LoVo (cell line): ENCODE data around the gene ZCCHC8.
A peak's percentile ranks its signal among the peaks of the same experiment; 100 is the strongest.
"Not testable (repeated sequence)": the region's sequence is repeated elsewhere in the genome, so short reads cannot be mapped to it uniquely, and the experiment has no call there.

Source experiments
- DNase-seq: peaks from one replicate; pipeline ENCODE4 v3.0.0-alpha.2; 2016; ENCODE audit warnings: low spot score

Gene ZCCHC8

DNA sequence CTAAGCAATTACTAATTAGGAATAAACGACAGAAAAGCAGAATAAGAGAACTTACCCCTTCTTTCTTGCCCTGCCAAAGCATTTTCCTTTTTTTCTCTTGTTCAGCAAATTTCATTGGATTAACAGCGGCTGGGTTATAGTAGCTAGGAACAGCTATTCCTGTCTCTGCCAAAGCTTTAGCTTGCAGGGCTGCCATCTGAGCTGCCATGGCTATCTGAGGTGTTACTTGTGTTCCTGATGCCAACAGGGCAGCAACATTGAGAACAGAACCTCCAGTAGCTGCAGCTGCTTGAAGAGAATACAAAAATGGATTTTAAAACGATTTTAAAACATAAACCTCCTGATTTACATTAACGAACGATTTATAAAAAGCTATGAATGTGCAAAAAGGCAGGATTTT lies 7.4 kb upstream of the ZCCHC8 start:
- no peak for DNase-seq

DNA sequence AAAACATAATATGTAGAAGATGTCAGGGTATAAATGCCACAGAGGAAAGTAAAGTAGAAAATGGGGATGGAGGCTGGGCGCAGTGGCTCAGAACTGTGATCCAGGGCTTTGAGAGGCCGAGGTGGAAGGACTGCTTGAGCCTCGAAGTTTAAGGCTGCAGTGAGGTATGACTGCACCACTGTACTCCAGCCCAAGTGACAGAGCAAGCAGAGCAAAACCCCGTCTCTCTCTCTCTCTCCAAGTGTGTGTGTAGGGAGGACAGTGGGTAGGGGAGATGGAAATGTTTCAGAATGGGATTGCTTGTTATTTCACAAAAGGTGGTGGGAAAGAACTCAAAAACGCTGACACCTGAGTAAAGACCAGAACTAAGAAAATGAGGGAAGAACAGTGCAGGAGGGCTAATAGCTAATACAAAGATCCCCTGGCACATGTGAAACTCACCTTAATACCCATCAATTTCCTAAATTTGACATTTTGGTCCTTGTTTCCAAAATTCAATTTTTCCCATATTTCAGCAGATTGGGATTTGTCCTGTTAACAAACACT lies 5.7 kb upstream of the ZCCHC8 start:
- no peak for DNase-seq

DNA sequence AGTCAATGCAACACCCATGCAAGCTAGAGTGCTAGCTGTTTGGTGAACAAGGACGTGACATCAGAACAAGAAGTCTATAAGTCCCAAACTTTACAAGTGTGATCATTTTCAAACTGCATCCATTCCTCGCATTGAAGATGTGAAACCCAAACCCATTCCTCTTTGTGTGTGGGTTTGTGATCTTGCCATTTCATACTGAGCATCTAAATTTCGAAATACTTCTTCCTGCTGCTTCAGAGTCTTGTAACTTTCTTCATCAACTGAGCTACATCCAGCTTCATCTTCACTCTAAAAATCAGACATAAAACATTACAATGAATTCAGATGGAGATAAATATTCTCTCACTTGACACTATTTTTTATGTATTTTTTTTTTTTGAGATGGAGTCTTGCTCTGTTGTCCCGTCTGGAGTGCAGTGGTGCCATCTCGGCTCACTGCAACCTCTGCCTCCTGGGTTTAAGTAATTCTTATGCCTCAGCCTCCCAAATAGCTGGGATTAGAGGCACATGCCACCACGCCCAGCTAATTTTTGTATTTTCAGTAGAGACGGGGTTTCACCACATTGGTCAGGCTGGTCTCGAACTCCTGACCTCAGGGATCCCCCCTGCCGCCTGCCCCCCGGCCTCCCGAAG lies 4.8 kb upstream of the ZCCHC8 start:
- no peak for DNase-seq

DNA sequence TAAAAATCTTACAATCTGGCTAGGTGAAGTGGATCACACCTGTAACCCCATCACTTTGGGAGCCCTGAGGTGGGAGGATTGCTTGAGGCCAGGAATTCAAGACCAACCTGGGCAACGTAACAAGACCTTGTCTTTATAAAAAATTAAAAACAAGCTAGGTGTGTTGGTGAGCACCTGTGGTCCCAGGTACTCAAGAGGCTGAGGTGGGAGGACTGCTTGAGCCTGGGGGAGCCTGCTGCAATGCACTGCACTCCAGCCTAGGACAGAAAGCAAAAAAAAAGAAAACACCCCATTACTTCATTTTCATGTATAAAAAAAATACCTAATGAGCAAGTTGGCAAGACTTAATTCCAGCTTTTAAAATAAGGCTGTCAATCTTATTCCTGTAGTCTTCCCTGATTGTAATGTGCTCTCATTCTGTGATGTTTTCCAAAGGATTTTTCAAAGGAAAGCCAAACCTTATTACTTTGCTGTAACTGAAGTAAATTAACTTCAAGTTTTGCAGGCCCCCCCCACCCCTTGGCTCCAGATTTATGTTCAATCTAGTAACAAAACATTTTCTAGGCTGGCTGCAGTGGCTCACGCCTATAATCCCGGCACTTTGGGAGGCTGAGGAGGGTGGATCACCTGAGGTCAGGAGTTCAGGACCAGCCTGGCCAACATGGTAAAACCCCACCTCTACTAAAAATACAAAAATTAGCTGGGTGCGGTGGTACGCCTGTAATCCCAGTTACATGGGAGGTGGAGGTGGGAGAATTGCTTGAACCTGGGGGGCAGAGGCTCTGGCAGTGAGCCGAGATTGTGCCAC lies 3.3 kb upstream of the ZCCHC8 start:
- no peak for DNase-seq

DNA sequence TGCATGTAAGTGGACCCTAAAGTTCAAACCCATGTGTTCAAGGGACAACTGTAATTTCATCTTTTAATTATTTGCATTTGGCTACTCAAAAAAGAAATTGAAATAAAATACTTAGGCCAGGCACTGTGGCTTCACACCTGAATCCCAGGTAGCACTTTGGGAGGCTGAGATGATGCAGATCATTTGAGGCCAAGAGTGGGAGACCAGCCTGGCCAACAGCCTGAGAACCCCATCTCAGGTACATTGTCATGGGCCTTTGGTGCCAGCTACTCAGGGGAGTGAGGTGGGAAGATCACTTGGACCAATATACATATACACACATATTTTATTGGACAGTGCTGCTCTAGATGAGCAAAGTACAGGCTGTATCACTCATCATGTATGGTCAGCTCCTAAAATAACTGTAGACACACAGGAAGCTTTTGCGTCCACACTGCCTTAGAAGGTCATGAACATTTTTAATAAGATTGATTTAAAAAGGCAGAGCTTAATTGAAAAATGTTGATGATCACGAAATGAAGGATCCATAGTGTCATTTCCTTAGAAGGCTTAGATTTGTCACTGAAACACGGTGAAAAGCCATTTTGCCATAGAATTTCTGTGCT lies 2.5 kb upstream of the ZCCHC8 start:
- no peak for DNase-seq

DNA sequence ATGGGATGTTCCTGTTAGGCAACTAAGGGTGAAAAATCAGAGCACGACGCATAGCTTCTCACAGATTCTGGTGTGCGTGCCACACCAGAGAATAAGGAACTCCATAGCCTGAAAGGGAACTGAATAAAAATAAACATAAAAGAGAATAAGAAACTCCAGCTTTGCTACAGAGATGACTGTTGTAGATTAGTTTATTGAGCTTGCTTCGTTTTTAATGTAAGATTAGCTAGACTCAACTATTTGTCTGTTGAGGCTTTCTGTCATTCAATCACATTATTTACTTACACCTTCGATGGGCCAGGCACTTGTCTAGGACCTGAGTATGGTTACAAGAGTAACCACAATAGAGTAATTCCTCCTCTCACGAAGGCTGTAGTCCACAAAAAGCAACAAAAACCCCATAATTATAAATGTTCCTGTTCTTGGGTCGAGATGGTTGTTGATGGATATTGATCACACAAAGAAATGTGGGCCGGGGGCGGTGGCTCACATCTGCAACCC lies 807 bp upstream of the ZCCHC8 start:
- no peak for DNase-seq

DNA sequence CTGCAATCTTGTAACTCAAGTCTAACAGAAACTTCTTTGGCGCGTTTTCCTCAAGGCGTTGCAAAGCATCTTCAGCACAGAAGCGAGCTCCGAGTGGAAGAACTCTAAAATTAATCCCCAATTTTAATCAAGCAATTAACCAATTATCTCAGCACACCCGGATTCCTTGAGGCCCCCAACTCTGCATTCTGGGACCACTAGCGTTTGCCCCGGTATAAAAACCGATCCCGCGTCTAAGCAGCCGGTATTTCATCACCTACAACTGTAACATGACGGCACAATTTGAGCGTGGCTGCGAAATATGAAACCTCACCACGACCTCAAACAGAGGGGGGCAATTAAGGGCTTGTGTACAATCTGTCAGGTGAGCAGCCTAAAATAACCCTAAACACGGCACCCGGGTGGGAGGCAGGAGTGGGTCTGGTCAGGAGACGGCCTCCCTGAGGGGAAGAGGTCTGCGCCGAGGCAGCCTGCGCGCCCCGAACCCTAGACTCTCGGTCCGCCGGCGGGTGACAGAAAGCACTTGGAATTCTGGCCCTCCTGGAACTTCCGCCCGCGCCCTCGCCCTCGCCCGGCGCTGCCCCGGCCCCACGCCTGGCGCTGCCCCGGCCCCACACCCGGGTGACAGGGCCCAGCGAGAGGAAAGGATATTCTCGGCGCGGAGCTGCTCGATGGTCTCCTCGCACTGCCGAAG lies 594 bp downstream of the ZCCHC8 start:
- DNase-seq: peak; percentile 53

DNA sequence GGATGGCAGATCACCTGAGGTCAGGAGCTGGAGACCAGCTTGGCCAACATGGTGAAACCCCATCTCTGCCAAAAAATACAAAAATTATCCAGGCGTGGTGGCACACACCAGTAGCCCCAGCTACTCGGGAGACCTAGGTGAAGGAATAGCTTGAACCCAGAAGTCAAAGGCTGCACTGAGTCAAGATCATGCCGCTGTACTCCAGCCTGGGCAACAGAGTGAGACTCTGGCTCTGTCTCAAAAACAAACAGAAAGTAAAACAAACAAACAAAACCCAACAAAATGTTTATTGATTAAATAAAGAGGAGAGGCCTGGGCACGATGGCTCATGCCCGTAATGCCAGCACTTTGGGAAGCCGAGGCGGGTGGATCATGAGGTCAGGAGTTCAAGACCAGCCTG lies 5.5 kb downstream of the ZCCHC8 start:
- no peak for DNase-seq

DNA sequence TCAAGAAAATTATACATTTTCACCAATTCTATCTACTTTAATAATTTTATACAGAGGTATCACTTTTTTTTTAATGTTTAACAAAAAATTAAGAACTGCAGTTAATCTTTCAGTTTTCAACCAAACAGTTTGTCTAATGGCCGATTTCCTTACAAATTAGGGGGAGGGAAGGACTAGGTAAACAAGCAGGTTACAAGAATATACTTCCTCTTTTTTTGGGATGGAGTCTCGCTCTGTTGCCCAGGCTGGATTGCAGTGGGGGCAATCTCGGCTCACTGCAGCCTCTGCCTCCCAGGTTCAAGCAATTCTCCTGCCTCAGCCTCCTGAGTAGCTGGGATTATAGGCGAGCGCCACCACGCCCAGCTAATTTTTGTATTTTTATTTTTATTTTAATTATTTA lies 7.5 kb downstream of the ZCCHC8 start:
- not testable (repeated sequence) for DNase-seq

DNA sequence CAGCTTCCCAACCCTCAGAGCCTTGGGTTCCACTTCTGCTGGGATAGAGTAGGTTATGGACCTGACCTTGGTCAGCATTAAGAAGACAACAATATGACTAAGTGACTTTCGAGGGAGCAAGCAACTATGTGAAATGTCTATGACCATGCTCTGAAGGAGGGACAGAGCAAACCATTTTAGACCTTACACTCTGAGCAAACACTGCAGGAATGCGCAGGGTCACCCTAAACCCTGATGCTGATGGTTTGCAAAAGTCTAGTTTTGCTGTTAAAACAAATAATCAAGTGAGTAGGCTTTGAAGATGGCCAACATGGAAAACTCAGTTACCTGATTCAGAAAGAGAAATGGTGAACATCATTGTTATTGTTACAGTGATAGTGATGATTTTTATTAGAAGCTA lies 8.7 kb downstream of the ZCCHC8 start:
- no peak for DNase-seq

DNA sequence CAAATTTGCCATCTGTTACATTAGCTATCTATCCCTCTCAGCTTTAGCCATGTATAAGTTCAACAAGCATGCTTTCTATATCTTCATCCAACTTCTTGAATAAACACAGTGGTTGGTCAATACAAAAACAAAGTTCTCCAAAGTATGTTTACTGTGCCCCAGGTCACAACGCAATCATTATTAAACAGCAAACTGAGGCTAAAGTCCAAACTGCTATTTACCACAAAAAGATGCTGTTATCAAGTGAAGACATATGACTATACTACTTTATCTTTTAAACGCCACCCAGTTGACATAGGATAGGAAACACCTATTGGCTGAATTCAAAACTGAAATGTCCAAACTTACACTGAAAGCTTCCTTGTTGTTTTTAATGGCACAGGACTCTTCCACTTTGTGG lies 11.7 kb downstream of the ZCCHC8 start:
- DNase-seq: no peak

DNA sequence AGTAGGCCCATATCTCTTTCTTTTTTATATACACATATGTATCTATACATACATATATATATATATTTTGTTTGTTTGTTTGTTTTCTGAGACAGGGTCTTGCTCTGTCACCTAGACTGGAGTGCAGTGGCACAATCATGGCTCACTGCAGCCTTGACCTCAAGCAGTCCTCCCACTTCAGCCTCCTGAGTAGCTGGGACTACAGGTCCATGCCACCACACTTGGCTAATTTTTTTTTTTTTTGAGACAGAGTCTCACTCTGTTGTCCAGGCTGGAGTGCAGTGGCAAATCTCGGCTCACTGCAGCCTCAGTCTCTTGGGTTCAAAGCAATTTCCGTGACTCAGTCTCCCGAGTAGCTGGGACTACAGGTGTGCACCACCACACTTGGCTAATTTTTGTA lies 12.9 kb downstream of the ZCCHC8 start:
- DNase-seq: not testable (repeated sequence)

DNA sequence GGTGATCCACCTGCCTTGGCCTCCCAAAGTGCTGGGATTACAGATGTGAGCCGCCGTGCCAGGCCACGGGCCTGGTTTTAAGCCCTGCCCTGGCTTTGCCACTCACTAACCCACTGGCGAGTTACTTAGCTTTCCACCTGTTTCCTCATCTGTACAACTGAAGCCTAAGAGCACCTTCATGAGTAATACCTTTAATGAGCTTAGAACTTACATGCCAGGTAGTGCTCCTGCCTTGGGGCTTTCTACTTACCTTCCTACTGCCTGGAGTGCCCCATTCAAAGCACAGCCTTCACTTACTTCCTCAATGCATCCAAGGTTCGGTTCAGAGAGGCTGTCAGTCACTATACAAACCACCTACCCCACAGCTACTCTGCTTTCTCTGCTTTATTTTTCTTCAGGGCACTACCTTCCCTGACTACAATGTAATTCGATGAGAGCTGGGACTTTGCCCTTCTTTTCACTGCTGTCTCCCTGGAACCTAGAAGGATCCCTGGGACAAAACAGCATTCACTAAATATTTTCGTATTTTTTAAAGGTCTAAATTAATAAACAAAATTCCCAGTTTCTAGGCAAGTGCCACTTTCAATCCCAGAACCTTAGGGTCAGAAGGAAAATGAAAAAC lies 13.8 kb downstream of the ZCCHC8 start:
- no peak for DNase-seq

DNA sequence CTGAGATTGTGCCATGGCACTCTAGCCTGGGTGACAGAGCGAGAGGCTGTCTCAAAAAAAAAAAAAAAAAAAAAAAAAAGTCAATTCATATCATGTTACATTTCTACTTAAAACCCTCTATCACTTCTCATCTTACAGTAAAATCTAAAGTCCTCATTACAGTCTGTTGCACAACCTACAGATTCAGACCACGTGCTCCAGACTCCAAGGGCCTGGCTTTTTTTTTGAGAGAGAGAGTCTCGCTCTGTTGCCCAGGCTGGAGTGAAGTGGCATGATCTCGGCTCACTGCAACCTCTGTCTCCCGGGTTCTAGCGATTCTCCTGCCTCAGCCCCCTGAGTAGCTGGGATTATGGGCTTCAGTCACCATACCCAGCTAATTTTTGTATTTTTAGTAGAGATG lies 14.4 kb downstream of the ZCCHC8 start:
- not testable (repeated sequence) for DNase-seq

DNA sequence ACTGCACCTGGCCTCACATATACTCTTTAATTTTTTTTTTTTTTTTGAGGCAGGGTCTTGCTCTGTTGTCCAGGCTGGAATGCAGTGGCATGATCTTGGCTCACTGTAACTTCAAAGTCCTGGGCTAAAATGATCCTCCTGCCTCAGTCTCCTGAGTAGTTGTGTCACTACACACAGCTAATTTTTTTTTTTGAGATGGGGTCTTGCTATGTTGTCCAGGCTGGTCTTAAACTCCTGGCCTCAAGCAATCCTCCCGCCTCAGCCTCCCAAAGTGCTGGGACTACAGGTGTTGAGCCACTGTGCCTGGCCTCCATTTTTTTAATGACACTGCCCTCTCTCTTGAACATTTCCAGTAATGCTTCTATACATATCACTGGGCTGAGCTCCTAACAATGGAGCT lies 16.3 kb downstream of the ZCCHC8 start:
- DNase-seq: not testable (repeated sequence)

DNA sequence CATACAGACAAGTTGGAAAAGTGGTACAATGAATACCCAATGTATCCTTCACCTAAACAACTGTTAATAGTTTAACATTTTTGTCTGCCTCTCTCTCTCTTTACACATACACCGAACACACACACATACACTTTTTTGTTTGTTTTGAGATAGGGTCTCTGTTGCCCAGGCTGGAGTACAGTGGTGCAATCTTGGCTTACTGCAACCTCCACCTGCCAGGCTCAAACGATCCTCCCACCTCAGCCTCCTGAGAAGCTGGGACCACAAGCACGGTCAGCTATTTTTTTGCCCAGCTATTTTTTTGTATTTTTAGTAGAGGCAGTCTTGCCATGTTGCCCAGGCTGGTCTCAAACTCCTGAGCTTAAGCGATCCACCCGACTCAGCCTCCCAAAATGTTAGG lies 16.8 kb downstream of the ZCCHC8 start:
- no peak for DNase-seq

DNA sequence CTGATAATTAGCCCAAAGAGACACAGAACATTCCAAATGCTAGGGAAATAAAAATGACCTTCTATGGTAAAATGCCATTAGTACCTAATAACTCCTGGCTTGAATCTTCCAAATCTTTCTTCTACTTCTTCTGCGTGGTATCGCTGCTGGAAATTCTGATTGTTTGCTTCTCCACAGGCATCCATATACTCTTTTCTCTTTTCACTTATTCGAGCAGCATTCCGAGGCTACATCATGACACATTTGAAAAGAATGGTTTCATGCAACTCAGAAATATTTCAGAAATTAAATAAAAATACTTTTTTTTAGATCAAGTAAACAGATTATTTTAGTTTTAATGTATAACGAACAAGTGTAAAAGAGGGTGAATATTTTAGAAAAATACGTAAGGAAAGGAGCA lies 18.9 kb downstream of the ZCCHC8 start:
- no peak for DNase-seq

DNA sequence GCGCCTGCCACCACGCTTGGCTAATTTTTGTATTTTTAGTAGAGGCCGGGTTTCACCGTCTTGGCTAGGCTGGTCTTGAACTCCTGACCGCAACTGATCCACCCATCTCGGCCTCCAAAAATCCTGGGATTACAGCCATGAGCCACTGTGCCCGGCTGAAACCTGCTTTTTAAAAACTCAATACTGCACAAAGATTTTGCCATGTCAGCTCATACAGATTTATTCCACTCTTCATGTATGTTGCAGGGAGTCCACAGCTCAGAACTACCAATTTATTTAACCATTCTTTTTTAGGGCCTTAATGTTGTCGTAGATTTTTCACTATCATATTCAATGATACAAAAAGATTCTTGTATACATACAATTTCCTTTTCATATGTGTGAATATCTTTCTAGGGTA lies 20.0 kb downstream of the ZCCHC8 start:
- no peak for DNase-seq

DNA sequence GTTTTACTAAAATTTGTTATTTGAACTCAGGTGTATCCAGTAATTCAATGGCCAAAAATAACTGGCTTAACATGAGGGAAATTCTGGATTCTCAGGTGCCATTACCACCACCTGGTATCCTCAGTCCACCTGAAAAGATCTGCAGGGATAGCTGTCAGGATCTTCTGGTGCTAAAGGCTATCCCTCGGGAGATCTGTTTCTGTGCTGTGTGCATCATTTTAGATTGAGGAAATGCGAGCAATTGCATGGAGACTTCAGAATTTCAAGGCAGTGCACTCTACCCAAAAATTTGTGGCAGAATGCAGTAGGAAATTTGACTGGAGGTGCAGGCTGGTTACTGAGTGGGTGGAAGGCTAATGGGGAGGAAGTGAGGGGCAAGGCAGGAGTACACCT lies 26.4 kb downstream of the ZCCHC8 start:
- DNase-seq: no peak

DNA sequence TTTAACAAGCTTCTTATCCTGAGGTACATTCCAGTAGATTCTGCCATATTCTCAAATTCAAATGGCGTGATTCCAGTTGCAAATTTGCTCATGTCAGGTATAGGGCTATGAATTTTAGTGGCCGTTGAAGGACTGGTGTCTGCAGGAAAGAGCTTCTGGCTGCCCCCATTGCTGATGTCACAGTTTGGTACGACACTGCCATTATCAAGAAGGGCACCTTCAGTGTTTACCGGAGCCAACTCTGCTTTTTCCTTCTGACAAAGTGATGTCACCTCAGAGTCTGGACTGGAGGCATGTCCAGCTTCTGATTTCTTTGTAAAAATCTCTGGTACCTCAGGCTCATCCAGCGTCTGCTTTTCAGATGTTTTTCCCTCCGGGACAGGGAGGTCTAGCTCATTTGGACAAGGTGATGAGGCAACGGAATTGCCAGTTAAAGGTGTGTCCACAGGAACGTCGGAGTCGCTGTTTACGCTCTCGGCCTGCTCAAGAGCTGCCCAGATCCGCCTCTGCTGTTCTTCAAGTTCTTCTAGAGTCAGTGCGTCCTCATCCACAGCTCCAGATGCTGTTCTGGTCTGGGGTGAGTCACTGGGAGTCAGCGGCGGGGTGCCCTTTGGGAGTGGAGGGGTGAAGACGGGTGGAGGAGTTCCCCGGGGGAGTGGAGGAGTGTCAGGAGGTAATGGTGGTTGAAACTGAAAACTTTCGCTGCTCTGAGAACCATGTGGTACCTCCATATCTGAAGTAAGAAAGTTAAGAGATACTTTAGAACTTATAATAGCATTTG lies 27.0 kb downstream of the ZCCHC8 start:
- no peak for DNase-seq
